Esophagus mucosa (tissue), 1 donor: ENCODE results near the gene MECR. TPM values are rescaled to one million over a fixed set of nuclear protein-coding genes. Genes with fewer than 3 reads are reported as not detected.
"Not testable (repeated sequence)": the region's sequence is repeated elsewhere in the genome, so short reads cannot be mapped to it uniquely, and the experiment has no call there.

Source experiments
- ATAC-seq: fragments of 200-7000 bp; cut with Tn5 transposase; one replicate; pipeline ENCODE4 v1.9.1; 2020
- total RNA-seq: library from RNA; stranded (reverse); gene quantifications from one replicate; pipeline ENCODE4 v1.2.4, GENCODE V29; 2023
- donor health status: DM: yes; HTN: yes; CAD: no.

The MECR gene
- total RNA-seq, 1 donor from 2014 or later, result 21.0 TPM

DNA sequence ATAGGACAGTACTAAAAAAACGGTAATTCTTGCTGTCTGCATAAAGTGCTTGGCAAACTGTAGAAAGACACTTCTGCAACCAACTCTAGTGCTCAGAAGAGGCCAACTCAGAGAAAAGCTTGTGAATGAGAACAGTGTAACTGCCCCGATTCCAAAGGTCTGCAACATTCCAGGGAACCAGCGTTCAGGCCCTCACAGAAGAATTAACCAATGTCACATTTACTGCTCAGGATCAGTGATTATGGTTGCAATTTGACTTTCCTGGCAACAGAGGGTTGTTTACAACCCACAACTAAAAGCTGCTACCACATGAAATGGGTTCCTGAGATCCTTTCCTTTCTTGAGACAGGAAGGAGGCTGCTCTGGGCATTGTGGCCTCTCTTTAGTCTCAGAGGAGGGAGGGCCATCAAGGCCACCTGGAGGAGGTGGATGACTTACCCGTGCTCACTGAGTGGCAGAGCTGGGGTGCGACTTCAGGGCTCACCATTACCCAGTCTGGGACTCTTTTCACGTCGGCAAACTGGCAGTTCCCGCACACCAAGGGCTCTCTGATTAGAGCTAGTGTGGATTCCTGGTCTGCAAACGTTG, 64.3 kb downstream of the MECR start:
- no peak for ATAC-seq

- ATAC-seq, result no peak
These were observed 66.1 kb downstream of the MECR start for GRCh38 chr1:29164588-29164987.

GRCh38 chr1:29162476-29163138, 68.1 kb downstream of the MECR start:
- peak; percentile 72 for ATAC-seq

GRCh38 chr1:29162025-29162424, 68.7 kb downstream of the MECR start:
- ATAC-seq, result no peak

GRCh38 chr1:29159773-29160172, 71.0 kb downstream of the MECR start:
- no peak for ATAC-seq

DNA sequence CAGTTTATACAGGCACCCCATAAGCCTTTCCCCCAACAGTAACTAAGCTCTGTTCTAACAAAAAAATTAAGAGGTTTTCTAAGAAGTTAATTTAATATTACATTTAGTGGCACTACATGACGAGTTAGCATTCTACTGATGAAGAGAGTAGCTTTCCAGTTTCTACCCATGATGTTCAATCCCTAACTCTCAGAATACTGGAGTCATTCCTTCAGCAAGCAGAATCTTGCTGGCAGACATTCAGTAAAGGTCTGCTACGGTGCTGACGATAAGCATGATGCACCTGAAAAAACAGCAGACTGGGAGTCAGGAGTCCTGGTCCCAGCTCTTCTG, 73.5 kb downstream of the MECR start:
- ATAC-seq, result no peak

DNA sequence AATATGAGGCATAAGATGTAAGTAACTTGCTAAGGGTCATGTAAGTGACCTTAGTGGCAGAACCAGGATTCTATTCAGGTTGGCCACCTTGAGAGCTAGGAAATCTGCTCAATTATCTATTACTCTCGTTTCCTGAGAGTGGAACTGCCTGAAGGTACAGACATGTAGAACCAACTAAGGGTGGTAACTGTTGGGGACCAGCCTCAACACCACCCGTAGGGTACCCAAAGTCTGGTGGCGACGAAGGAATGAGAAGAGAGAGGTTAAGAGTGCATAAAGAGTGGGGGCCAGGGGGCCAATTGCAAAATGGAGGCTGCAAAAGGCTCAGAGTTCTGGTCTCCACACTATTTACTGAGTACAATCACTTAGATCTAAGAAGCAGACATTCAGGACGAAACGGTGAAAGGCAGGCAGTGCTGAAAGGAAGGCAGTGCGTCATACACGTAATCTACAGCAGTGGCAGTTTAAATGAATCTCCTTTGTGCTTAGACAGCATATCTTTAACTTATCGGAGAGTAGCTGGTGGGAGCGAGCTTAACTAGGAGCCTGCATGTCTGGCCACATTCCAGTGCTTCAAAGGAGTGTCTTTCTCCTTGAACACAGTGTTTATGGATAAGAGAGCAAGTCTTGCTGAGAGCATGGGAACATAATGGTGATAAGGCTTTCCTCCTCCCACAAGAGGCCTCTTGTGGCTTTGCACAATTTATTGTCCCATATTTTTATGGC, 74.0 kb downstream of the MECR start:
- ATAC-seq, result no peak

GRCh38 chr1:29152046-29152805, 78.5 kb downstream of the MECR start:
- no peak for ATAC-seq

DNA sequence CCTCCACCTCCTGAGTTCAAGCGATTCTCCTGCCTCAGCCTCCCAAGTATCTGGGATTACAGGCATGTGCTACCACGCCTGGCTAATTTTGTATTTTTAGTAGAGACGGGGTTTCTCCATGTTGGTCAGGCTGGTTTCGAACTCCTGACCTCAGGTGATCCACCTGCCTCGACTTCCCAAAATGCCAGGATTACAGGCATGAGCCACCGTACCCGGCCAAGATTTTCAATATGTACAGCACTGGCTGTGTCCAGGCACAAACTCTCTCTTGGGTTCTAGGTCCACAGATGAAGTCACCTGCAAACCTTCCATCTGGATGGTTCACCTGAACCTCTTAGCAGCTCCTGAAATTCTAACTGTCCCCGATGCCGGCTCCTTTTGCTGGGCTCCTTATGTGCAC, 80.4 kb downstream of the MECR start:
- ATAC-seq, result not testable (repeated sequence)

- ATAC-seq, result no peak
These were observed 81.9 kb downstream of the MECR start for GRCh38 chr1:29148656-29149491.

DNA sequence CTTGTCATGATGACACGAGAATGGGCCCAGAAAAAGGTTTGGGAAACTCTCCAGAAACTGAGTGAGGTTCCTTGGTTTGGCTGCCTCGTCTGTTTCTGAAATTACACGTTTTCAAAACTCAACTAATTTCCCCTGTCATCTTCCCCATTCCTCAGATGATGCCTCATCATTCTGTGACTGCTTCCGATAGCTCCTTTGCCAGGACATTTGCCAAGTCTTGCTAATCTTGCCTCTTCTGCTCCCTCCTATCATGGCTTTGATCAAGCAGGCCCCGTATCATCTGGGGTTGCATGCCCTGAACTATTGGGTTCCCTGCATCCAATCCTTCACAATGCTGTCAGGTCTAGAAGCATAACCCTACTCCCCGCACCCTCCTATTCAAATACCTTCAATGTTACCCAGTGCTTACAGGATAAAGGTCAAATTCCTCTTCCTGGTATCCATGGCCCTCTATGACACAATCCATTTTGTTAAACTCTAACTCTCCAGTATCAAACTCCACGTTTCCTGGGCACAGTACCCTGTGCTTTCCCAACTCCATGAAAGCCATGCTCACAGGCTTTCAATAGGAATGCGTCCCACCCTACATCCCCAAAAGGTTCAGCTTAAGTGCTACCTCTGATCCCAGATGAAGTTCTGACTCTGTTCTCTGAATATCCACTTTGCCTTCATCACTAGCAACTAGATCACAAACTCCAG, 84.8 kb downstream of the MECR start:
- peak; percentile 24 for ATAC-seq

DNA sequence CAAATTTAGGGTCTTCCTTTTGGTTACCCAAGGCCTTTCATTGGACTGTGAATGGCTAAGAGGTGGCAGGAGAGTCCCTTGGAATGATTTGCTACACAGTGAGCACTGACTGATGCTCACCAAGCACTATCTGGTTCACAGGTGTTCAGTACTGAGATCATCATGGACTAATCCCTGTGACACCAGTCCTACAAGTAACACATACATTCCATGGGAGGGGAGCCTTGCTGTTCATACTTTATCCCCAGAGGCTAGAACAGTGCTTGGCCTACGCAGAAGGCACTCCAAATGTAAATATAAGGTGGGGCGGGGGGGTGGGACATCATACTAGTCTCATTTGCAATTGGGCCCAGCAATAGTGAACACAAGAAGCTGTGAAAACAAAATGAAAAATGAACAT, 86.6 kb downstream of the MECR start:
- ATAC-seq, result peak; percentile 82

DNA sequence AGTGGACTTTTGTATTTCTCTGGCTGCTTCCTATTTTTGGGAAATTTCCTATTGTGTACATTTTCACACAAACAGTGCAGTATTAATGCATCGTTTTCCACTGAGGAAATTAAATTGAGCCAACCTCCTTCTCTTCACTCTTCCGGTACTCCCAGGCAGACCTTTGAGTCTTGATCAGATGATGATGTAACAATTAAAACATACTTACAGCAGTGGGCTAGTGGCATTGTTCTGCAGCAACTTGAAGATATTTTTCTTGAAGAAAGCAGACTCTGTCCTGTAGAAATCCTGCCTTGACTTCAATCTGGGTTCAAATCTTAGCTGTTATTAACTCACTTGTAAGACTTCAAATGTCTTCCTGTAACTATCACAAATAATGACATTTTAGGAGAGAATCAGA, 88.0 kb downstream of the MECR start:
- no peak for ATAC-seq

Other genes with a start within 250 kb of the MECR start
- gene TMEM200B, start 107.0 kb downstream of the MECR start, total RNA-seq, result 1.4 TPM
- 47.6 TPM for gene SRSF4, start 49.0 kb downstream of the MECR start, total RNA-seq
- 6.2 TPM for gene PTPRU, start 5.6 kb upstream of the MECR start, total RNA-seq